BJ (cell line): Measurements from ENCODE around the gene CCDC121. TPM values are rescaled to one million over a fixed set of nuclear protein-coding genes. Genes with fewer than 3 reads are reported as not detected.

Source experiments
- CTCF ChIA-PET: fragments of 350-600 bp; formaldehyde crosslinking; extraction: SDS; loops from one replicate; lab custom pipeline; 2021; ENCODE audit warnings: antibody characterized with exemption, inconsistent platforms; lab: Yijun Ruan, JAX
- POLR2A ChIA-PET: fragments of 300-600 bp; sonication (Branson Sonifier 250); formaldehyde crosslinking; extraction: SDS; loops from one replicate; lab custom pipeline; 2021; ENCODE audit warnings: antibody characterized with exemption; lab: Charles Lee
- DNase-seq: peaks from one replicate; pipeline ENCODE4 v3.0.0-alpha.2; 2011; ENCODE audit warnings: low read depth
- H3K27me3 ChIP-seq: 2 replicates; pipeline ENCODE4 v1.6.0; 2011; ENCODE audit warnings: low read length; ENCODE audit not compliant: control insufficient read depth, insufficient read depth
- H3K36me3 ChIP-seq: 2 replicates; pipeline ENCODE4 v1.5.1; 2011; ENCODE audit warnings: low read length; ENCODE audit not compliant: control insufficient read depth, insufficient read depth
- H3K4me3 ChIP-seq: 2 replicates; pipeline ENCODE4 v1.5.1; 2011; ENCODE audit warnings: low read depth, mild to moderate bottlenecking, control low read depth, low read length
- polyA plus RNA-seq: library from polyadenylated mRNA; depleted of rRNA; stranded (reverse); fragments of >200 nt; gene quantifications from 2 replicates; pipeline ENCODE4 v1.2.3, GENCODE V29; 2011
- TF ChIP-seq, protein P1 (sequence below): IDR thresholded peaks from 2 replicates; pipeline ENCODE4 v1.5.1; 2011; ENCODE audit warnings: low read depth, mild to moderate bottlenecking, control low read depth, inconsistent platforms, low read length, moderate library complexity; ENCODE audit not compliant: insufficient read depth

Gene CCDC121
- polyA plus RNA-seq, 1 experiment, result 0.58 TPM

DNA sequence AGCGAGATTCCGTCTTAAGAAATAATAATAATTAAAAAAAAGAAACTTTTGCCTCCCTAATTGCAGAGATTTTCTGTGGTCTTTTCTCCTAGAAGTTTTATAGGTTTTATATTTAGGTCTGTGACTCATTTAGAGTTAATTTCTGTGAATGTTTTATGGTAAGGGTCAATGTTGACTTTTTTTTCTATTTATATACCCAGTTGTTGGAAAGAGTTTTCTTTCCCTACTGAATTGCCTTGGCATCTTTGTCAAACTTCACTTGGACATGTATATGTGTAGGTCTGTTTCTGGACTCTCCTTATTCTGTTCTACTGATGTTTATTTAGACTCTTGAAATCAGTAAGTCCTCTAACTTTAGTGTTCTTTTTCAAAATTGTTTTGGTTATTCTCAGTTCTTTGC, 40.5 kb downstream of the CCDC121 start:
- TF ChIP-seq, protein P1, sequence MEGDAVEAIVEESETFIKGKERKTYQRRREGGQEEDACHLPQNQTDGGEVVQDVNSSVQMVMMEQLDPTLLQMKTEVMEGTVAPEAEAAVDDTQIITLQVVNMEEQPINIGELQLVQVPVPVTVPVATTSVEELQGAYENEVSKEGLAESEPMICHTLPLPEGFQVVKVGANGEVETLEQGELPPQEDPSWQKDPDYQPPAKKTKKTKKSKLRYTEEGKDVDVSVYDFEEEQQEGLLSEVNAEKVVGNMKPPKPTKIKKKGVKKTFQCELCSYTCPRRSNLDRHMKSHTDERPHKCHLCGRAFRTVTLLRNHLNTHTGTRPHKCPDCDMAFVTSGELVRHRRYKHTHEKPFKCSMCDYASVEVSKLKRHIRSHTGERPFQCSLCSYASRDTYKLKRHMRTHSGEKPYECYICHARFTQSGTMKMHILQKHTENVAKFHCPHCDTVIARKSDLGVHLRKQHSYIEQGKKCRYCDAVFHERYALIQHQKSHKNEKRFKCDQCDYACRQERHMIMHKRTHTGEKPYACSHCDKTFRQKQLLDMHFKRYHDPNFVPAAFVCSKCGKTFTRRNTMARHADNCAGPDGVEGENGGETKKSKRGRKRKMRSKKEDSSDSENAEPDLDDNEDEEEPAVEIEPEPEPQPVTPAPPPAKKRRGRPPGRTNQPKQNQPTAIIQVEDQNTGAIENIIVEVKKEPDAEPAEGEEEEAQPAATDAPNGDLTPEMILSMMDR, result no peak

DNA sequence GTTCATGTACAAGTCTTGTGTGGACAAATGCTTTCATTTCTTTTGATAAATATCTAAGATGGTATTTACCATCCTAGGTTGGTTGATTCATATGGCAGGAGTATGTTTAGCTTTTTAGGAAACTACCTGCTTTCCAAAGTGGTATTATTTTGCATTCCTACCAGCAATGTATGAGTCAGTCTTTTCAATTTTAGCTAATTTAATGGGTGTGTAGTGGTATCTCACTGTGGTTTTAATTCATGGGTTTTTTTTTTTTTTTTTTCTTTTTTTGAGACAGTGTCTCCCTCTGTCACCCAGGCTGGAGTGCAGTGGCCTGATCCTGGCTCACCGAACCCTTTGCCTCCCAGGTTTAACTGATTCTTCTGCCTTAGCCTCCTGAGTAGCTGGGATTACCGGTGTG, 41.8 kb downstream of the CCDC121 start:
- Histone ChIP-seq H3K4me3 (no peak overlapping the region), H3K27me3 (no peaks in the 10 kb centered on the region), H3K36me3 (no peaks in the 10 kb centered on the region; the same call in 1 of the 2 replicates)
- TF ChIP-seq, protein P1, result no peak
- ChIA-PET CTCF (no interaction called here), POLR2A (no interaction called here)
- no peak for DNase-seq

More for the DNA sequence above, 40.5 kb downstream of the CCDC121 start:
- ChIA-PET POLR2A (no interaction called here), CTCF (no interaction called here)
- no peaks in the 10 kb centered on the region; the same call in 1 of the 2 replicates for H3K36me3 ChIP-seq
- no peaks in the 10 kb centered on the region for H3K27me3 ChIP-seq
- no peak overlapping the region for H3K4me3 ChIP-seq
- no peak for DNase-seq

DNA sequence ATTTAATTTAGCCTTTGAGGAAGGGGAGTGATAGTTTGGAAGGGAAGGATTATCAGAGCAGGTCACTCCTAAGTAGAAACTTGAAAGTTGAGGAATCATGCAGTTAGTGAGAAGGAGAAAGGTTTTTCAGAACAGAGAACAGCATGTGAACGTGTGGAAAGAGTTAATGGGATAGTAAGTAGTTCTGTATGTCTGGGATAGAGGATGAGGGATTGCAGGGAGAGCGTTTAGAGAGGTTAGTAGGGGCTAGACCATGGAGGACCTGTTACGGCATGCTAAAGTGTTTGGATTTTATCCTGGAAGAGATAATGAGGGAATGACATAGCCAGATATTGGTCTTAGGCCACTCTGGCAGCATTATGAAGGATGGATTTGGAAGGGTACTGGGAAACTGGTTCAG, 44.2 kb downstream of the CCDC121 start:
- CTCF ChIA-PET, result interaction anchor here (1.3 kb wide), 1 partner anchor 99 kb away, joined by 3 read pairs; no protein-coding TSS in a partner anchor

DNA sequence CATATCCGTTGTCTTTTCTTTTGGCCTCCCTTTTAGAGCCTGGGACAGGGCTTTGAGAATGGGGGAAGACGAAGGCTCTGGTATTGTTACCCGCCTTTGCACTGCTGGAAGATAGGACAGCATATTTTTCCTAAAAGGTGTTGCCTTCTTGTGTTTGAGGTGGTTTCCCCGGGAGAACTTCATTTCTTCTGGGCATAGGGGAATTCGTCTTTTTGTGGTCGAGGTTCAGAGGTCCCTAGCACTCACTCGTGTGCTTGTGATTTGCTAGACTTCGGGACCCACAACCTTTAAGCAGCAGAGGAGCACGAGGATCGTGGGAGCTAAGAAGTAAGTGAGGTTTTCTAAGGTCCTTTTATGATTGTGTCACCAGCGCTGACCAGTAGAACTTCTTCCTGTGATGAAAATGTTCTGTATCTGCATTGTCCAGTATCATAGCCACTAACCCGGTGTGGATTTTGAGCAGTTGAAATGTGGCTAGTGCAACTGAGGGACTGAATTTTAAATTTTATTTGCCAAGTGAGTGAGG, 45.4 kb downstream of the CCDC121 start:
- TF ChIP-seq, protein P1, result no peak
- CTCF ChIA-PET, result no interaction called here
- POLR2A ChIA-PET, result no interaction called here
- H3K27me3 ChIP-seq, result no peaks in the 10 kb centered on the region
- H3K36me3 ChIP-seq, result no peaks in the 10 kb centered on the region; the same call in 1 of the 2 replicates
- no peak for DNase-seq
- H3K4me3 ChIP-seq, result peak overlapping the region; percentile 48

More for the DNA sequence above, 44.2 kb downstream of the CCDC121 start:
- no peak overlapping the region for H3K4me3 ChIP-seq
- DNase-seq, result no peak
- TF ChIP-seq, protein P1, result no peak
- POLR2A ChIA-PET, result no interaction called here
- no peaks in the 10 kb centered on the region for H3K27me3 ChIP-seq
- H3K36me3 ChIP-seq, result no peaks in the 10 kb centered on the region; the same call in 1 of the 2 replicates

DNA sequence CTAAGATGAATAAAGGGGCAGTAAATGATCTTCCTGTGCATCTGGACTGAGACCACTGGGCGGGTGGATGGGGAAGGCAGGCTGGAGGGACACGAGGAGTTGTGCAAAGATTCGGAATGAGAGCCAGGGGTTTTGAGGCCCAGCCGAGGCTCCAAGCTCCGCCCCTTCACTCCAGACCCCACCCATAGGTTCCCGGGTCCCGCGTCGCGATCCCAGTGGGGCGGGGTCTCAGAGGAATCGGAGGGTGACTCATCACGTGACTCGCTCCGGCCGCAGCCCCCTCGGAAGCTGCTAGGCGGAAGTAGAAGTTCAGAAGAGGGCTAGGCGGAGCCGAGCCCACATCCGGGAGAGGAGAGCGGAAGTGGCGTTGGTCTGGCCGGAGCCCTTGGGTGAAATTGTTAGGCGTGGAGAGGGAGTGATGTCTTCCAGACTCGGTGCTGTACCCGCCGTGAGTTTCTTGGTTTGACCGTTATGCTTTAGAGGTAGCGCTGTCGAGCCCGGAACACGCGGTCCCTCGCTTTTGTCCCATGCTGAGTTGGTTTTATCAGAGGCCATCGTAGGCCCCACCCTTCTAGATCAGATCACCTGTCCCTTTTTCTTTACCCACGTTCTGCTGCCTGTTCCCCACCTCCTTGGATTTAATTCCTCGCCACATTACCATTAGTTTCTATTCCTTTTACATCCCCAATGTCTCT, 46.0 kb downstream of the CCDC121 start, which contains the start of gene ZNF512:
Gene ZNF512, plus strand, starts transcription at position 348 of the 695 bp plus-strand sequence. Its CDS starts 71 bp downstream, at position 419.
- peak; percentile 52 for DNase-seq
- TF ChIP-seq, protein P1, result no peak
- CTCF ChIA-PET, result no interaction called here
- POLR2A ChIA-PET, result interaction anchor here (0.6 kb wide), 1 partner anchor 31 kb away, joined by 10 read pairs; no protein-coding TSS in a partner anchor
- Histone ChIP-seq H3K27me3 (no peaks in the 10 kb centered on the region), H3K4me3 (peak within 1 kb of the TSS; percentile 48), H3K36me3 (no peaks in the 10 kb centered on the region; the same call in 1 of the 2 replicates)
